Measurements from ENCODE around the gene MELK.
"Not testable (repeated sequence)": the region's sequence is repeated elsewhere in the genome, so short reads cannot be mapped to it uniquely, and the experiment has no call there.

Gene MELK

DNA sequence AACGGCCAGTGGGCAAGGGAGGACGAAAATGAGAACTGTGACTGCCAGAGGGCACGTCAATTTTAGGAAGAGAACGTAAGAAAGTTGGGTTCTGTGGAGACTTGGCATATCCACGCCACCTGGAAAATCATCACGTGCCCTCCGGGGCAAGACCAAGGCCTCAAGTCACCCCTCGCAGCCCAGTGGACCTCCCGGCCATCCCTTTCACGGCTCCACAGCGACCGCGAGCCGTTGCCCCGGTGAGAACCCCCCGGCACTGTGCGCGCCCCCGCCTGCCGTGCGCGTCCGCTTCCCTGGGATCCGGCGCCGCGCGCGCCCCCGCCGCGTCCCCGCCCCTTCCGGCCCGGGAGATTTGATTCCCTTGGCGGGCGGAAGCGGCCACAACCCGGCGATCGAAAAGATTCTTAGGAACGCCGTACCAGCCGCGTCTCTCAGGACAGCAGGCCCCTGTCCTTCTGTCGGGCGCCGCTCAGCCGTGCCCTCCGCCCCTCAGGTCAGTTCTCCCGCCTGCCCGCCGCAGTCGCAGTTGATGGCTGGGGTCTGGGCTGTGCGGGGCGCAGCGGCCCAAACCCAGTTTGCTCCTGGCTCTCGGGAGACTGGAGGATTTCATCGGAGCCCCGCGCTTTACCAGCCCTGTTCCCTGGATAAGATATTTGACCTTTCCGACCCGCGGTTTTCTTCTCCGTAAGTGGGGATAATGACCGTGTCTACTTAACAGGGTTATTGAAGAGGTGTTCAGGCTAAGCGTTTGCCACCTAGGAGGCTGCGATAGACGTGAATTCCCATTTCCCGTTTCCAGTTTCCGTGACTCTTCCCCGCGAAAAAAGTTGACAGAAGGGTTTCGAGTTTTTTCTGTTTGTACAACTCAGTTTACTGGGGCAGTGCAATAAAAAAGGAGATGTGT is at the start of gene MELK:
MELK (plus strand) TSS at position 381 of the 904 bp plus-strand sequence. CDS start 8,787 bp downstream, outside the sequence.
- no peak for FAIRE-seq

DNA sequence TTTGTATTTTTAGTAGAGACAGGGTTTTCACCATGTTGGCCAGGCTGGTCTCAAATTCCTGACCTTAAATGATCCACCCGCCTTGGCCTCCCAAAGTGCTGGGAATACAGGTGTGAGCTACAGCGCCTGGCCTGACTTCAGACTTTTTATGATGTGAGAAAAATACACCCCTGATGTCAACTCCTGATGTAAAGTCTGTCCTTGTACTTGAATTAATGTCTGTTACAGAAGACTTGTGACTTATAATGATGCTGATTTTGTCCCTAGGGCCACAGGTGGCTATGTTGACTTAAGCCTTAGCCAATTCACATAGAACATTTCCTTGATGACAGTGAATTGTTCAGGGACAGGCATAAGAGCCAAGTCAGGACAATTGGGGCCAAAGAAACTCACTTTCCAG is 42.5 kb upstream of the MELK start:
- FAIRE-seq, result no peak

- no peak for FAIRE-seq
Observed at GRCh38 chr9:36532353-36532752, 40.3 kb upstream of the MELK start.

DNA sequence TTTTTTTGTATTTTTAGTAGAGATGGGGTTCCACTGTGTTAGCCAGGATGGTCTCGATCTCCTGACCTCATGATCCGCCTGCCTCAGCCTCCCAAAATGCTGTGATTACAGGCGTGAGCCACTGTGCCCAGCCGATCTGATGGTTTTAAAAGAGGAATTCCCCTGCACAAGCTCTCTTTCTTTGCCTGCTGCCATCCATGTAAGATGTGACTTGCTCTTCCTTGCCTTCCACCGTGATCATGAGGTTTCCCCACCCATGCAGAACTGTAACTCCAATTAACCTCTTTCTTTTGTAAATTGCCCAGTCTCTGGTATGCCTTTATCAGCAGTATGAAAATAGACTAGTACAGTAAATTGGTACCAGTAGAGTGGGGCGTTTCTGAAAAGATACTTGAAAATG is 39.0 kb upstream of the MELK start:
- not testable (repeated sequence) for FAIRE-seq

DNA sequence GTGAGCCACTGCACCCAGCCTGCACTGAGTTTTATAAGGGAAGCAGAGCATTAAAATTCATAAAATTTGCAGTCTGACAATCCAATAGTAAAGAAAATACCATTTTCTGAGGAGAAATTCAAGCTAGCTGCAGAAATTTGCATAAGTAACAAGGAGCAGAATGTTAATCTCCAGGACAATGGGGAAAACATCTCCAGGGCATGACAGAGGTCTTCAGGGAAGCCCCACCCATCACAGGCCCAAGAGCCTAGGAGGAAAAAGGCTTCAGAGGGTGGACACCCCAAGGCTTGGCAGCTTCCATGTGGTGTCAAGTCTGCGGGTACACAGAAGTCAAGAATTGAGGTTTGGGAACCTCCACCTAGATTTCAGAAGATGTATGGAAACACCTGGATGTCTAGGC is 37.6 kb upstream of the MELK start:
- no peak for FAIRE-seq

GRCh38 chr9:36537861-36538260 is 34.8 kb upstream of the MELK start:
- FAIRE-seq, result no peak

GRCh38 chr9:36542355-36542754 is 30.3 kb upstream of the MELK start:
- FAIRE-seq, result no peak

GRCh38 chr9:36543916-36544315 is 28.8 kb upstream of the MELK start:
- FAIRE-seq, result no peak

GRCh38 chr9:36547598-36547997 is 25.1 kb upstream of the MELK start:
- FAIRE-seq, result no peak

DNA sequence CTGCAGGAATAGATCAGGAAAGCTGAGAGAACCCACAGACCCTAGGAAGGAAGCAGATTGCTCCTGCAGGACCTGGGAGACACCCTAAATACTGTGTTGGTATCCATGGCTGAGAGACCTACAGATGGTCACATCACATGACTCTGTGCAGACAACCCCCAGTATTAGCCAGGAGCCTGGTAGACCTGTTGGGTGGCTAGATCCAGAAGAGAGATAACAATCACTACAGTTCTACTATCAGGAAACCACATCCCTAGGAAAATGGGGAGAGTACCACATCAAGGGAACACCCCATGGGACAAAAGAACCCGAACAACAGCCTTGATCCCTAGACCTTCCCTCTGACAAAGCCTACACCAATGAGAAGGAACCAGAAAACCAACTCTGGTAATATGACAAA is 24.2 kb upstream of the MELK start:
- FAIRE-seq, result no peak

DNA sequence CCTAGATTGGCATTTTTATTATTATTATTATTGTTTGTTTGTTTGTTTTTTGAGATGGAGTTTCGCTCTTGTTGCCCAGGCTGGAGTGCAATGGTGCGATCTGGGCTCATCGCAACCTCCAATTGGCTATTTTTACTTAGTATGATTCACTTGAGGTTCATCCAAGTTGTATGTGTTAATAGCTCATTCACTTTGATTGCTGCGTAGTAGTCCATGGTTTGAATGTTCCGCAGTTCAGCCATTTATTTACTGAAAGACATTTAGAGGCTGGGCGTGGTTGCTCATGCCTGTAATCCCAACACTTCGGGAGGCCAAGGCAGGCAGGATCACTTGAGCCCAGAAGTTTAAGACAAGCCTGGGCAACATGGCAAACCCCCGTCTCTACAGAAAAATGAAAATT is 22.6 kb upstream of the MELK start:
- no peak for FAIRE-seq

GRCh38 chr9:36550631-36551098 is 22.0 kb upstream of the MELK start:
- FAIRE-seq, result not testable (repeated sequence)

DNA sequence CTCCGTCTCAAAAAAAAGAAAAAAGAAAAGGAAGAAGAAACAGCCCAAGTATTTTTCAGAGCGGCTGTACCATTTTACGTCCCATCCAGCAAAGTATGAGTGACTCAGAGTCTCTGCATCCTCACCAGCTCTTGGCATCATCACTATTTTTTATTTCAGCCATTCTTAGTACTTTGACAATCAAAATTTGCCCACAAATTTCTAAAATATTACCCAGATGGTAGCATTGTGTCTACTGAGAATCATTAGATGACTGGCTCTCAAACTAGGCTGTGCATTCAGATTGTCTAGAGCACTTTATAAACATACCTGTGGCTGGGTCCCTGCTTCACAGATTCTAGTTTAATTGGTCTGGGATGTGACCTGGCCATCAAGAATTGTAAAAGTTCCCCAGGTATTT is 21.6 kb upstream of the MELK start:
- FAIRE-seq, result no peak

- FAIRE-seq, result no peak
Observed at GRCh38 chr9:36551910-36552309, 20.8 kb upstream of the MELK start.

GRCh38 chr9:36559036-36559695 is 13.5 kb upstream of the MELK start:
- FAIRE-seq, result no peak

- FAIRE-seq, result no peak
Observed at GRCh38 chr9:36560771-36561170, 11.9 kb upstream of the MELK start.

- not testable (repeated sequence) for FAIRE-seq
Observed at GRCh38 chr9:36562801-36563200, 9.9 kb upstream of the MELK start.

- no peak for FAIRE-seq
Observed at GRCh38 chr9:36566813-36567221, 5.9 kb upstream of the MELK start.

DNA sequence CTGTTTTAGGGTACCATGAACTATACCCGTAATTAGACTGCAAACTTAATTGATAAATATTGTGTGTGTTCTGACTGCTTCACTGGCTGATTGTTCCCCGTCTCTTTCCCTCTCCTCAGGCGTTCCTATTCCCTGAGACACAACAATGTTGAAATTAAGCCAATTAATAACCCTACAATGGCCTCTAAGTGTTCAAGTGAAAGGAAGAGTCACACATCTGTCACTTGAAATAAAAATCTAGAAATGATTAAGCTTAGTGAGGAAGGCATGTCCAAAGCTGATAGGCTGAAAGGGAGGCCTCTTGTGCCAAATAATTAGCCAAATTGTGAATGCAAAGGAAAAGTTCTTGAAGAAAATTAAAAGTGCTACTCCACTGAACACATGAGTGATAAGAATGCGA is 4.0 kb upstream of the MELK start:
- not testable (repeated sequence) for FAIRE-seq

- FAIRE-seq, result no peak
Observed at GRCh38 chr9:36571333-36571732, 1.4 kb upstream of the MELK start.

GRCh38 chr9:36574045-36574444 is 1.4 kb downstream of the MELK start:
- FAIRE-seq, result not testable (repeated sequence)

DNA sequence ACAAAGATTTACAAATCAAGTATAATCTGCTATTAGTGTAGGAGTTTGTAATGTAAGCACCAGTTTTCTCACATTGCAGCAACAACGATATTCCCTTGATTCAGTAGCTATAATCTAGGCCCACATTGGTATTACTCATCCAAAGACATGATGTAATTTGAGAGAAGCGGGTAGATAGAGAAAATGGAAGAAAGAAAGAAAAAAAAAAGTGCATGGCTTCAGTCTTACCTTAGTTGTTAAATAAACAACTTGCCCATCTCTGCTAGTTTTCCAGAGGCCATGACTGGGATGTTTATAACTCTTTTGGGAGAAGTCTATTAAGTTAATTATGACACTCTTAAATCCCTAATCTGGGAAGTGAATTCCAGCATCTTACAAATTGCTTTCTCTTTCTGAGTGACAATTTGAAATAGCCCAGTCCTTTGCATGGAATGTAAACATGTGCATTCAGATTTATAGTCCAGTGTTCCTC is 2.8 kb downstream of the MELK start:
- no peak for FAIRE-seq

- no peak for FAIRE-seq
Observed at GRCh38 chr9:36576866-36577265, 4.2 kb downstream of the MELK start.
